ENCODE measurements around the gene MCF2L2. TPM values are rescaled to one million over a fixed set of nuclear protein-coding genes. Genes with fewer than 3 reads are reported as not detected.

Gene MCF2L2
- total RNA-seq, 1 donor, result 0.09 TPM

GRCh38 chr3:183218826-183219225 is 209.6 kb downstream of the MCF2L2 start:
- TF ChIP-seq, protein P1, sequence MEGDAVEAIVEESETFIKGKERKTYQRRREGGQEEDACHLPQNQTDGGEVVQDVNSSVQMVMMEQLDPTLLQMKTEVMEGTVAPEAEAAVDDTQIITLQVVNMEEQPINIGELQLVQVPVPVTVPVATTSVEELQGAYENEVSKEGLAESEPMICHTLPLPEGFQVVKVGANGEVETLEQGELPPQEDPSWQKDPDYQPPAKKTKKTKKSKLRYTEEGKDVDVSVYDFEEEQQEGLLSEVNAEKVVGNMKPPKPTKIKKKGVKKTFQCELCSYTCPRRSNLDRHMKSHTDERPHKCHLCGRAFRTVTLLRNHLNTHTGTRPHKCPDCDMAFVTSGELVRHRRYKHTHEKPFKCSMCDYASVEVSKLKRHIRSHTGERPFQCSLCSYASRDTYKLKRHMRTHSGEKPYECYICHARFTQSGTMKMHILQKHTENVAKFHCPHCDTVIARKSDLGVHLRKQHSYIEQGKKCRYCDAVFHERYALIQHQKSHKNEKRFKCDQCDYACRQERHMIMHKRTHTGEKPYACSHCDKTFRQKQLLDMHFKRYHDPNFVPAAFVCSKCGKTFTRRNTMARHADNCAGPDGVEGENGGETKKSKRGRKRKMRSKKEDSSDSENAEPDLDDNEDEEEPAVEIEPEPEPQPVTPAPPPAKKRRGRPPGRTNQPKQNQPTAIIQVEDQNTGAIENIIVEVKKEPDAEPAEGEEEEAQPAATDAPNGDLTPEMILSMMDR (IDR thresholded peaks at IDR 0.05; ENCODE audit: insufficient read depth, low read length), result no peak
- no peak for DNase-seq (ENCODE audit: low read depth)
- no peak overlapping the region for H3K4me3 ChIP-seq (ENCODE audit: low read depth, low read length)

GRCh38 chr3:183217548-183218332 is 210.7 kb downstream of the MCF2L2 start:
- DNase-seq (ENCODE audit: low read depth), result no peak
- no peak overlapping the region for H3K4me3 ChIP-seq (ENCODE audit: low read depth, low read length)
- TF ChIP-seq, protein P1 (IDR thresholded peaks at IDR 0.05; ENCODE audit: insufficient read depth, low read length), result no peak

- TF ChIP-seq, protein P1 (IDR thresholded peaks at IDR 0.05; ENCODE audit: insufficient read depth, low read length), result no peak
- no peak for DNase-seq (ENCODE audit: low read depth)
- no peak overlapping the region for H3K4me3 ChIP-seq (ENCODE audit: low read depth, low read length)
Measured at GRCh38 chr3:183215591-183216202, 212.7 kb downstream of the MCF2L2 start.

- TF ChIP-seq, protein P1 (IDR thresholded peaks at IDR 0.05; ENCODE audit: insufficient read depth, low read length), result no peak
- no peak for DNase-seq (ENCODE audit: low read depth)
- no peak overlapping the region for H3K4me3 ChIP-seq (ENCODE audit: low read depth, low read length)
Measured at GRCh38 chr3:183214277-183214612, 214.2 kb downstream of the MCF2L2 start.

GRCh38 chr3:183213415-183214276 is 214.8 kb downstream of the MCF2L2 start:
- TF ChIP-seq, protein P1 (IDR thresholded peaks at IDR 0.05; ENCODE audit: insufficient read depth, low read length), result no peak
- DNase-seq (ENCODE audit: low read depth), result no peak

GRCh38 chr3:183212565-183212964 is 215.9 kb downstream of the MCF2L2 start:
- H3K4me3 ChIP-seq (ENCODE audit: low read depth, low read length), result no peak overlapping the region
- TF ChIP-seq, protein P1 (IDR thresholded peaks at IDR 0.05; ENCODE audit: insufficient read depth, low read length), result no peak
- no peak for DNase-seq (ENCODE audit: low read depth)

More at GRCh38 chr3:183213415-183214276, 214.8 kb downstream of the MCF2L2 start:
- no peak overlapping the region for H3K4me3 ChIP-seq (ENCODE audit: low read depth, low read length)

Measured in fibroblast of the aortic adventitia (primary cell).